HUES48 (cell line): ENCODE data around the gene GNG12.

ENCODE experiments used
- H3K27ac ChIP-seq: one replicate; pipeline ENCODE4 v1.7.0; 2013; ENCODE audit warnings: low read depth, low read length, inconsistent platforms
- H3K27me3 ChIP-seq: 2 replicates; pipeline ENCODE4 v1.6.1; 2013; ENCODE audit warnings: mild to moderate bottlenecking, low read length; ENCODE audit not compliant: control insufficient read depth, insufficient read depth
- H3K36me3 ChIP-seq: 2 replicates; pipeline ENCODE4 v1.6.1; 2013; ENCODE audit warnings: low read length; ENCODE audit not compliant: control insufficient read depth, insufficient read depth
- H3K4me1 ChIP-seq: 2 replicates; pipeline ENCODE4 v1.6.1; 2013; ENCODE audit warnings: mild to moderate bottlenecking, low read length; ENCODE audit not compliant: control insufficient read depth, insufficient read depth
- H3K4me3 ChIP-seq: 2 replicates; pipeline ENCODE4 v1.5.1; 2013; ENCODE audit warnings: mild to moderate bottlenecking, low read depth, low read length
- H3K9ac ChIP-seq: 2 replicates; pipeline ENCODE4 v1.6.1; 2013; ENCODE audit warnings: mild to moderate bottlenecking, low read depth, low read length, moderate library complexity
- H3K9me3 ChIP-seq: 2 replicates; pipeline ENCODE4 v1.6.1; 2013; ENCODE audit warnings: low read length; ENCODE audit not compliant: control insufficient read depth, insufficient read depth

GNG12 gene

DNA sequence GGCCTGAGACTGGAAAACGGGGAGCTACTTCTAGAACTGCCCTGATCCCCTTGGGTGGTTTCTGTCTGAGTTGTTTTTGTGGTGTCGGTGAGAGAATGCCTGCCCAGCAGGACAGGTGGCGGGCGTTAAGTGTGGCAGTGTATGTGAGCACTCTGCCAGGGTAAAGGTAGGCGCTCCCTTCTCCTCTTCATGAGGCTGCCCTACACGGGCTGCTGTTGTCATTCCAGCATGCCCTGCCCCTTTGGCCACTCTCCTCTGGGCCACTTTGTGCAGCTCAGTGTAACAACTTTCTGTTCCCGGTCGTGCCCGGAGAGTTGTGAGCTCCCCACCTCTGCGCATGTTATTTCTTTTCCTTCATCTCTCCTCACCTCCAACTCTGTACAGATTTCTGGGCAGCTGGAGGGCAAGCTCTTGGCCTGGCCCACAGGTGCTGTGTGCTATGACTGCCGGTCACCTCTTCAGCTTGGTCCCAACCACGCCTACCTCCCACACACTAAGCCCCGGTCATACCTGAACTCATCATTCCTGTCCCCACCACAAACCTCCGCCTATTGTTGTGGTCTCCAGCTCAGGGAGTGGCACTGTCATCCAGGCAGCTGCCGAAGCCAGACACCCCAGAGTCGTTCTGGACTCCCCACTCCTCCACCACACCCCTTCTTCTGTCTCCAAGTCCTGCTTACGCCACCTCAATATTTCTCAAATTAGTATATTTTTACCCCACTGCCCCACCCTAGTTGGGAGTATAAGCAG, 79.3 kb downstream of the GNG12 start:
- Histone ChIP-seq H3K4me3 (no peak overlapping the region), H3K27me3 (no peaks in the 10 kb centered on the region), H3K36me3 (no peaks in the 10 kb centered on the region), H3K27ac (no peak overlapping the region), H3K9me3 (no peaks in the 10 kb centered on the region), H3K4me1 (peaks cover 32% of the 10 kb centered on the region), H3K9ac (no peak overlapping the region)

DNA sequence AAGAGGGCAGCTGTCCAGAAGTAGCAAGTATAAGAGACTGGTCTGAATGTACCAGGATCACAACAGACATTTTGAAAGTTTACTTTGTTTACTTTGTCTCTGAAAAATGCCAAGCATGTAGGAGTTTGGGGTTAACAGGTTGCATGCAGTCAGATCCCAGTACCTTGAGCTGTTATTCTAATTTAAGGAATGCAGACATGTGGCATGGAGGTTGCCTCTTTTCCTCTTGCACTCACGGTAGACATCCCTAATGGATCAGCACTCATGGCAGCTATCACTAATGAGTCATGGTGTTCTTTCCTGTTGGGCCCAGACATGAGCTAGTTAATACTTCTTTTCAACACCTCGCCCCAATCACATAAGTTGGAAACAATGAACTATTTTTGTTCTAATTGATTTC, 81.0 kb downstream of the GNG12 start:
- Histone ChIP-seq H3K27me3 (no peaks in the 10 kb centered on the region), H3K4me1 (peaks cover 47% of the 10 kb centered on the region), H3K27ac (no peak overlapping the region), H3K9ac (no peak overlapping the region), H3K9me3 (no peaks in the 10 kb centered on the region), H3K4me3 (no peak overlapping the region), H3K36me3 (no peaks in the 10 kb centered on the region)

GRCh38 chr1:67750691-67751054, 82.6 kb downstream of the GNG12 start:
- peak overlapping the region; percentile 49; the same call in 1 of the 2 replicates for H3K9ac ChIP-seq
- H3K27me3 ChIP-seq, result no peaks in the 10 kb centered on the region
- H3K9me3 ChIP-seq, result no peaks in the 10 kb centered on the region
- H3K36me3 ChIP-seq, result no peaks in the 10 kb centered on the region
- no peak overlapping the region for H3K4me3 ChIP-seq
- H3K27ac ChIP-seq, result peak overlapping the region; percentile 87
- peaks cover 60% of the 10 kb centered on the region for H3K4me1 ChIP-seq

DNA sequence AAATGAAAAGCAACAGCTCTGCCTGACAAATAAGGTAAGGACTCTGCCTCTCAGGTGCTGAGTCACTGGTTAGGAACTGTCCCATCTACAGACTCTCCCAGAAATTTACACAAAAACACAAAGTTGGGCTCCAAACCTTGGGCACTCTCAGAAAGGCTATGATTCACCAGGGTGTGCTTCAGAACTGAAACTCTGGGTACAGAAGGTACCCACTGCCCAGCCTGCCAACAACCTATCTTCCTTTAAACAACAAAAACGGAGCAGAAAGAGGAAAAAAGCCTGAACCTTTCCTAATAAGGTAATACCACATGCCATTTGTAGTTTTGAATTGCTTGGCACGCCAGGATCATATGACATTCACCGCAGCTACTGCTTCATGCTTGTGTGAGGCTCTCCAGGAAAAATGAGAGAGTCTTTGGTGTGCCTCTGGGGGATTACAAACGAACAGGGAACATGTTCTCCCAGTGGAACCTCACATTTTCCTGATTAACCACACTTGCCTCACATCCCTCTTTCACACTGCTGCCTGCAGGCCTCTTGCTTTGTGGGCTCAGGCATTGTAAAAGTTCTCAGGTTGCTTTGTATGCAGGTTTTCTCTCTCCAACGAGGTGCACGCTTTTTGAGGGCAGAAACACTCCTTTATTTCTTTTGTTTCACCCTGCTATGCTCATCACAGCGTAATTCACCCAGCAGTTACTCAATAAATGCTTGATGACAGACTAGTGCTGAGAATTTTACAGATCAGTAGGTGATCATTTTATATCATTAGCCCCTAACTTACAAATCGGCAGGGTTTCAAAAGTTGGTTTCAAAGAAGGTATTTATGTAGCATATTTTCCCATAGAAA, 83.2 kb downstream of the GNG12 start:
- H3K36me3 ChIP-seq, result no peaks in the 10 kb centered on the region
- peak overlapping the region; percentile 4; the same call in 1 of the 2 replicates for H3K4me3 ChIP-seq
- H3K4me1 ChIP-seq, result peaks cover 66% of the 10 kb centered on the region
- H3K27me3 ChIP-seq, result no peaks in the 10 kb centered on the region
- H3K9ac ChIP-seq, result peak overlapping the region; percentile 49
- no peaks in the 10 kb centered on the region for H3K9me3 ChIP-seq
- peak overlapping the region; percentile 87 for H3K27ac ChIP-seq

DNA sequence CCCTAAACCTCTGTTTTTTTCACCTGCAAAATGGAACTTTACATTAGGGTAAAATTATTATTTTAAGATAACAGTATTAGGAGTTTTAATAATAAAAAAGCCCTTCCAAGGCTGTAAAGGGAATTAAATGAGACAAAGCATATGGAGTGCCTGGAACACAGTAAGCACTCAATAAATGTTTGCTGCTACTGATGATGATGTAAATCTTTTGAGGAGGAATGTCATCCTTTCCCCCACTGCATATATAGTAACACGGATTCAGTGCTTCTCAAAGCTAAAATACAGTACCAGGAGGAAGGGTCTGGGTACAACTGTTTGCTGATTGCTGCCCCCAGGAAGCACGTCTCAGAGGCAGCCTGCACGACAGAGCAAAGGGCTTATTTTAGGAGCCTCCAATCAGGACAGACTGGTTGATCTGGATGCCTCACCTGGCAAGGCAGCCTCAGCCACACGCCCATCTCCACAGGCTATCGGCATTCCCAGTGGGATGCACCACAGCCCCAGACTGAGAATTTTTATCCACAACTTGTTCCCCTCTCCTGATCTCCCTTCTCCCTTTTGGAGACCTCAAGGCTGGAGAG, 83.9 kb downstream of the GNG12 start:
- Histone ChIP-seq H3K9ac (peak overlapping the region; percentile 49), H3K4me1 (peaks cover 72% of the 10 kb centered on the region), H3K9me3 (no peaks in the 10 kb centered on the region)

DNA sequence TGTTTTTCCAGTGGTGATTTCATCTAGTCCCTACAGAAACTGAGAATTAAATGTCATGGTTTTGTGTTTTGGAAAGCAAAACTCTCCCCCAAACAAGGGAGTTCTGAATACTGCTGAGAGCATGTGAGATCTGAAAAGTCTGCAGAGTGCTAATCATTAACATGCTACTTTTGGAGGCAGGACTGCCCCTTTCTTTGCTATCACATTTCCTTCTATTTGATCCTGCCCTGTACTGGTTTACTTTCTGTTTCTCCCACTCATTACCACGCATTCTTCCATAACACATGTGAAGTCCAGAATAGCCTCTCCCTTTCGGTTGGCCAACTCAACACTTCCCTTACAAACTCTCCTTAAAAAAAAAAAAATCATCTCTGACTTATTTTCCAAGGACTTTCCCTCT, 84.6 kb downstream of the GNG12 start:
- peaks cover 79% of the 10 kb centered on the region for H3K4me1 ChIP-seq
- no peak overlapping the region; the same call in 1 of the 2 replicates for H3K4me3 ChIP-seq
- H3K27ac ChIP-seq, result peak overlapping the region; percentile 87
- no peaks in the 10 kb centered on the region for H3K36me3 ChIP-seq
- H3K9me3 ChIP-seq, result no peaks in the 10 kb centered on the region
- no peak overlapping the region for H3K9ac ChIP-seq
- H3K27me3 ChIP-seq, result no peaks in the 10 kb centered on the region

More for the DNA sequence above, 83.9 kb downstream of the GNG12 start:
- no peaks in the 10 kb centered on the region for H3K36me3 ChIP-seq
- H3K27me3 ChIP-seq, result no peaks in the 10 kb centered on the region
- H3K27ac ChIP-seq, result peak overlapping the region; percentile 87
- peak overlapping the region; percentile 4; the same call in 1 of the 2 replicates for H3K4me3 ChIP-seq

- H3K36me3 ChIP-seq, result no peaks in the 10 kb centered on the region
- no peaks in the 10 kb centered on the region for H3K9me3 ChIP-seq
- peak overlapping the region; percentile 87 for H3K27ac ChIP-seq
- no peak overlapping the region; the same call in 1 of the 2 replicates for H3K4me3 ChIP-seq
- peaks cover 86% of the 10 kb centered on the region for H3K4me1 ChIP-seq
- no peak overlapping the region for H3K9ac ChIP-seq
- H3K27me3 ChIP-seq, result no peaks in the 10 kb centered on the region
Measured at GRCh38 chr1:67747671-67748546, 85.4 kb downstream of the GNG12 start.

DNA sequence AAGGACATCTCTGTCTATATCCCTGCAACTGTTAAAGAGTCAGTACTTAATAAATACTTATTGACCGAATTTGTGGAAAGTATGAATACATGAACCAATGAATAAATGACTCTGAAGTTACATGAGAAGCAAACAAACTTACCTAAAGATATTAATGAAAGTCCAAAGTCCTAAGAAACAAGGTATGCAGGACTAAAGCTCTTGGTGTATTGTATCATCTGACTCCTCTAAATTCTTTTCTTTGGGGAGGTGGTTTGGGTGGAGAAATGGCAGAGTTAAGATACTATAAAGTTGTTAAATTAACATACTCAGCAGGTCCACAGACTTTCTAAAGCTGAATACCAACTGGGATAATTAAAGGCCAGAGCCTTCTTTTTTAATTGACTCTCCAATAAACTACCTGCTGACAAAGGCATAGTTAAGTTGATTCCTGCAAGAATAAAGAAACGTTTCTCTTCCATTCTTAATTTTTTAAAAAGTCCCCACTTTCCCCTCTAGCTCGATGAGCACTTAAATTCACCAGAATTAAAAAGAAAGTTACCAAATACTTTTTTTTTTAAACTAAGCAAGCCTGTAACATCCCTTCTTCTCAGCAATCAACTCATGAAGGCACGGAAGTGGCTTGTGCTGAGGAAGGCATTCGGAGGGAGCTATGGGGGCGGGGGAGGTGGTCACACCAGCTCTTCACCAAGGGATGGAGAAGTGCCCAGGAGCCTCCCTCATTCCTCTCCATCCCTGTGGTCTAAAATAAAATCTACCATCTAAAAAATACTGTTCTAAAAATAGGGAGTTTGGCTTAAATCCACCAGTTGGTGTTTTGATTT, 87.2 kb downstream of the GNG12 start:
- Histone ChIP-seq H3K9ac (no peak overlapping the region), H3K27ac (peak overlapping the region; percentile 66), H3K9me3 (no peaks in the 10 kb centered on the region), H3K27me3 (no peaks in the 10 kb centered on the region), H3K36me3 (no peaks in the 10 kb centered on the region), H3K4me3 (peak overlapping the region; percentile 33), H3K4me1 (peaks cover 75% of the 10 kb centered on the region)

DNA sequence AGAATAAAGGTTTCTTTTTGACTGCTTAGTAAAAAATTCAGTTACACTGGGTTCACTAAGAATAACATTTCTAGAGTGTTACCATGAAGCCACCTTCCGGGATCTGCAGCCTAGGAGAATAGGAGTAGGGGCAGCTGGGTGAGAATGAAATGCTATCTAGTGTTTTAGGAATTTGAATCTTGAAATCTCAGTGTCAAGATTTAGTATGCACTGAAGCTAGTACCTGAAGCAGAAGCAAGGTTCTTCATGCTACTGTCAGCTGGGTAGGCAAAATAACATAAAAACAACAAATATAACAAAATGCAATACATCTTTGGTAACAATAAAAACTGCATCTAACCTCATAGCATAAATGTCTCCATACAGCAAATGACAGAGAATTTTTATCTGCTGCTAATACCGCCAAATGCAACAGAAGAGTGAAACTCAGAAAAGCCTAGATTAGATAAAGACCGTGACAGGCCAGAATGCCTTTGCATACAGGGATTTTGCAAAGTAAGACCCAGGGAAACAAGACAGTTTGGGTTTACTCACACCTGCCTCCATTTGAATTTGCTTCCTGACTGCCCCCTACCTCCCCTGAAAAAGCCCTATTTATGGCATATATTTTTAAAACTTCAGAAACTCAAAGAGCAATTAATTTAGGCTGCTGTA, 90.1 kb downstream of the GNG12 start:
- Histone ChIP-seq H3K27me3 (no peaks in the 10 kb centered on the region), H3K4me3 (no peak overlapping the region), H3K4me1 (peaks cover 49% of the 10 kb centered on the region), H3K9ac (no peak overlapping the region), H3K9me3 (no peaks in the 10 kb centered on the region), H3K36me3 (no peaks in the 10 kb centered on the region), H3K27ac (no peak overlapping the region)
